WTC11 (cell line): ENCODE measurements around the gene BRAF. TPM values are rescaled to one million over a fixed set of nuclear protein-coding genes. Genes with fewer than 3 reads are reported as not detected.
"Not testable (repeated sequence)": the region's sequence is repeated elsewhere in the genome, so short reads cannot be mapped to it uniquely, and the experiment has no call there.

Experiments used
- ATAC-seq: fragments of 200-7000 bp; cut with Tn5 transposase; 2 replicates; pipeline ENCODE4 v1.10.0; 2021; ENCODE audit warnings: mild to moderate bottlenecking, moderate library complexity
- CTCF ChIA-PET: fragments of 300-600 bp; sonication (Branson Sonifier 250); formaldehyde crosslinking; loops from one replicate; lab custom pipeline; 2021; ENCODE audit warnings: antibody characterized with exemption; lab: Charles Lee
- POLR2A ChIA-PET: fragments of 350-600 bp; sonication (Branson Sonifier 250); formaldehyde crosslinking; loops from one replicate; lab custom pipeline; 2021; ENCODE audit warnings: antibody characterized with exemption; lab: Charles Lee
- DNase-seq: peaks from one replicate; pipeline ENCODE4 v3.0.0; 2021; ENCODE audit warnings: low spot score
- H3K27ac Mint-ChIP-seq: 2 replicates; pipeline ENCODE4 v1.8.0; 2021; ENCODE audit warnings: mixed read lengths
- H3K27me3 Mint-ChIP-seq: 2 replicates; pipeline ENCODE4 v1.8.0; 2021; ENCODE audit warnings: low read depth, mild to moderate bottlenecking, moderate library complexity, mixed read lengths
- H3K36me3 Mint-ChIP-seq: 2 replicates; pipeline ENCODE4 v1.8.0; 2021; ENCODE audit warnings: mixed read lengths
- H3K4me1 Mint-ChIP-seq: 2 replicates; pipeline ENCODE4 v1.8.0; 2022; ENCODE audit warnings: mixed read lengths
- H3K4me3 Mint-ChIP-seq: 2 replicates; pipeline ENCODE4 v1.8.0; 2021; ENCODE audit warnings: mild to moderate bottlenecking, moderate library complexity, mixed read lengths
- H3K9me3 Mint-ChIP-seq: 2 replicates; pipeline ENCODE4 v1.8.0; 2021; ENCODE audit warnings: mixed read lengths
- GTF2I ChIP-seq: fragments of 250-450 bp; sonication (Bioruptor Pico); conservative IDR thresholded peaks from 2 replicates; pipeline ENCODE4 v1.4.0; 2021; ENCODE audit warnings: mild to moderate bottlenecking
- JAZF1 ChIP-seq: fragments of 250-450 bp; sonication (Bioruptor Pico); IDR thresholded peaks from 2 replicates; pipeline ENCODE4 v1.9.0; 2021; ENCODE audit warnings: moderate library complexity, mild to moderate bottlenecking, inconsistent platforms
- NFATC4 ChIP-seq: fragments of 250-450 bp; sonication (Bioruptor Pico); IDR thresholded peaks from 2 replicates; pipeline ENCODE4 v1.9.0; 2021; ENCODE audit warnings: mild to moderate bottlenecking
- NFYB ChIP-seq: sonication (generic); formaldehyde crosslinking; conservative IDR thresholded peaks from 2 replicates; pipeline ENCODE4 v1.8.0; 2022; ENCODE audit warnings: low read depth, missing genetic modification reagents
- NR1H2 ChIP-seq: sonication (generic); formaldehyde crosslinking; IDR thresholded peaks from 2 replicates; pipeline ENCODE4 v1.9.0; 2021; ENCODE audit warnings: mild to moderate bottlenecking, moderate library complexity, missing genetic modification reagents
- NR2C2 ChIP-seq: sonication (generic); formaldehyde crosslinking; IDR thresholded peaks from 2 replicates; pipeline ENCODE4 v1.8.0; 2022; ENCODE audit warnings: mild to moderate bottlenecking, missing genetic modification reagents
- PRRX2 ChIP-seq: fragments of 250-450 bp; sonication (Bioruptor Pico); IDR thresholded peaks from 2 replicates; pipeline ENCODE4 v1.8.0; 2021; ENCODE audit warnings: mild to moderate bottlenecking
- SP1 ChIP-seq: sonication (generic); formaldehyde crosslinking; conservative IDR thresholded peaks from 2 replicates; pipeline ENCODE4 v1.8.1; 2022; ENCODE audit warnings: missing genetic modification reagents
- TCF7 ChIP-seq: sonication (generic); formaldehyde crosslinking; IDR thresholded peaks from 2 replicates; pipeline ENCODE4 v1.8.0; 2022; ENCODE audit warnings: mild to moderate bottlenecking, low read depth, missing genetic modification reagents, moderate library complexity
- TP53 ChIP-seq: sonication (generic); formaldehyde crosslinking; IDR thresholded peaks from 2 replicates; pipeline ENCODE4 v1.8.1; 2023; ENCODE audit warnings: mild to moderate bottlenecking, missing genetic modification reagents
- ZNF138 ChIP-seq: sonication (generic); formaldehyde crosslinking; conservative IDR thresholded peaks from 2 replicates; pipeline ENCODE4 v1.8.1; 2022; ENCODE audit warnings: mild to moderate bottlenecking, moderate library complexity, missing genetic modification reagents
- ZNF263 ChIP-seq: sonication (generic); formaldehyde crosslinking; IDR thresholded peaks from 2 replicates; pipeline ENCODE4 v1.8.1; 2022; ENCODE audit warnings: low read depth, mild to moderate bottlenecking, moderate library complexity, missing genetic modification reagents
- ZNF671 ChIP-seq: fragments of 250-450 bp; sonication (Bioruptor Pico); IDR thresholded peaks from 2 replicates; pipeline ENCODE4 v1.8.0; 2021; ENCODE audit warnings: mild to moderate bottlenecking
- total RNA-seq: library from RNA; stranded (reverse); gene quantifications from 3 replicates; pipeline ENCODE4 v1.2.3, GENCODE V29; 2021
- TF ChIP-seq, protein P1 (sequence below): fragments of 250-450 bp; sonication (Bioruptor Pico); IDR thresholded peaks from 2 replicates; pipeline ENCODE4 v2.1.2; 2022; ENCODE audit warnings: mild to moderate bottlenecking, moderate library complexity
- TF ChIP-seq, protein P2 (sequence below): fragments of 200-600 bp; IDR thresholded peaks from 2 replicates; pipeline ENCODE4 v1.8.0; 2022; ENCODE audit warnings: antibody characterized with exemption
- TF ChIP-seq, protein P3 (sequence below): sonication (generic); formaldehyde crosslinking; IDR thresholded peaks from 2 replicates; pipeline ENCODE4 v1.8.0; 2023; ENCODE audit warnings: mild to moderate bottlenecking, missing genetic modification reagents
- TF ChIP-seq, protein P4 (sequence below): sonication (generic); formaldehyde crosslinking; IDR thresholded peaks from 2 replicates; pipeline ENCODE4 v1.8.1; 2022; ENCODE audit warnings: missing genetic modification reagents, borderline replicate concordance
- TF ChIP-seq, protein P5 (sequence below): sonication (generic); formaldehyde crosslinking; IDR thresholded peaks from 2 replicates; pipeline ENCODE4 v1.8.1; 2023; ENCODE audit warnings: mild to moderate bottlenecking, missing genetic modification reagents
- TF ChIP-seq, protein P6 (sequence below): sonication (generic); formaldehyde crosslinking; IDR thresholded peaks from 2 replicates; pipeline ENCODE4 v1.8.0; 2022; ENCODE audit warnings: mild to moderate bottlenecking, missing genetic modification reagents

The BRAF gene
- total RNA-seq, 1 experiment from 2014 or later, result 29.2 TPM

DNA sequence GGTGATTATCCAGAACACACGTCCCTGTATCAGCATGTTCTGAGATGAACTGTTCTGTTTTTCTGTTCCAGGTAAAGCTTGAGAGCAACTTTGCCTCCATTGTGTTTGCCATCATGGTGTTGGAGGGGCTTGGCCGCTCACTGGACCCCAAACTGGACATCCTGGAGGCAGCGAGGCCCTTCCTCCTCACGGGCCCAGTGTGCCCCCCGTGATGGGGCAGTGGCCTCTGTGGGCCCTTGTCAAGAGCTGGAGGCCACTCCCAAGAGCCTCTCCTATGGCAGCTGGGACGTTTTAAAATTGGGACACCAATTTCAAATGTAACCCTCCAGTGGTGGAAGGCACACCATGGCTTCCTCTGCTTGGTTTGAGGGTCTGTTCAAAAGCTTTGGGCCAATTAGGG, 230.1 kb downstream of the BRAF start:
- TF ChIP-seq GTF2I (CRISPR knock-in tag), result no peak
- no peak for TF ChIP-seq JAZF1
- TF ChIP-seq, protein P1, sequence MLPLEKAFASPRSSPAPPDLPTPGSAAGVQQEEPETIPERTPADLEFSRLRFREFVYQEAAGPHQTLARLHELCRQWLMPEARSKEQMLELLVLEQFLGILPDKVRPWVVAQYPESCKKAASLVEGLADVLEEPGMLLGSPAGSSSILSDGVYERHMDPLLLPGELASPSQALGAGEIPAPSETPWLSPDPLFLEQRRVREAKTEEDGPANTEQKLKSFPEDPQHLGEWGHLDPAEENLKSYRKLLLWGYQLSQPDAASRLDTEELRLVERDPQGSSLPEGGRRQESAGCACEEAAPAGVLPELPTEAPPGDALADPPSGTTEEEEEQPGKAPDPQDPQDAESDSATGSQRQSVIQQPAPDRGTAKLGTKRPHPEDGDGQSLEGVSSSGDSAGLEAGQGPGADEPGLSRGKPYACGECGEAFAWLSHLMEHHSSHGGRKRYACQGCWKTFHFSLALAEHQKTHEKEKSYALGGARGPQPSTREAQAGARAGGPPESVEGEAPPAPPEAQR (CRISPR knock-in tag), result no peak
- no peak for TF ChIP-seq NR2C2 (CRISPR knock-in tag)
- TF ChIP-seq, protein P2, sequence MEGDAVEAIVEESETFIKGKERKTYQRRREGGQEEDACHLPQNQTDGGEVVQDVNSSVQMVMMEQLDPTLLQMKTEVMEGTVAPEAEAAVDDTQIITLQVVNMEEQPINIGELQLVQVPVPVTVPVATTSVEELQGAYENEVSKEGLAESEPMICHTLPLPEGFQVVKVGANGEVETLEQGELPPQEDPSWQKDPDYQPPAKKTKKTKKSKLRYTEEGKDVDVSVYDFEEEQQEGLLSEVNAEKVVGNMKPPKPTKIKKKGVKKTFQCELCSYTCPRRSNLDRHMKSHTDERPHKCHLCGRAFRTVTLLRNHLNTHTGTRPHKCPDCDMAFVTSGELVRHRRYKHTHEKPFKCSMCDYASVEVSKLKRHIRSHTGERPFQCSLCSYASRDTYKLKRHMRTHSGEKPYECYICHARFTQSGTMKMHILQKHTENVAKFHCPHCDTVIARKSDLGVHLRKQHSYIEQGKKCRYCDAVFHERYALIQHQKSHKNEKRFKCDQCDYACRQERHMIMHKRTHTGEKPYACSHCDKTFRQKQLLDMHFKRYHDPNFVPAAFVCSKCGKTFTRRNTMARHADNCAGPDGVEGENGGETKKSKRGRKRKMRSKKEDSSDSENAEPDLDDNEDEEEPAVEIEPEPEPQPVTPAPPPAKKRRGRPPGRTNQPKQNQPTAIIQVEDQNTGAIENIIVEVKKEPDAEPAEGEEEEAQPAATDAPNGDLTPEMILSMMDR, result no peak
- TF ChIP-seq NR1H2 (CRISPR knock-in tag), result no peak
- no peak for TF ChIP-seq TCF7 (CRISPR knock-in tag)
- TF ChIP-seq ZNF138 (CRISPR knock-in tag), result no peak
- no peak for TF ChIP-seq ZNF263 (CRISPR knock-in tag)
- no peak for TF ChIP-seq ZNF671 (CRISPR knock-in tag)
- TF ChIP-seq, protein P3, sequence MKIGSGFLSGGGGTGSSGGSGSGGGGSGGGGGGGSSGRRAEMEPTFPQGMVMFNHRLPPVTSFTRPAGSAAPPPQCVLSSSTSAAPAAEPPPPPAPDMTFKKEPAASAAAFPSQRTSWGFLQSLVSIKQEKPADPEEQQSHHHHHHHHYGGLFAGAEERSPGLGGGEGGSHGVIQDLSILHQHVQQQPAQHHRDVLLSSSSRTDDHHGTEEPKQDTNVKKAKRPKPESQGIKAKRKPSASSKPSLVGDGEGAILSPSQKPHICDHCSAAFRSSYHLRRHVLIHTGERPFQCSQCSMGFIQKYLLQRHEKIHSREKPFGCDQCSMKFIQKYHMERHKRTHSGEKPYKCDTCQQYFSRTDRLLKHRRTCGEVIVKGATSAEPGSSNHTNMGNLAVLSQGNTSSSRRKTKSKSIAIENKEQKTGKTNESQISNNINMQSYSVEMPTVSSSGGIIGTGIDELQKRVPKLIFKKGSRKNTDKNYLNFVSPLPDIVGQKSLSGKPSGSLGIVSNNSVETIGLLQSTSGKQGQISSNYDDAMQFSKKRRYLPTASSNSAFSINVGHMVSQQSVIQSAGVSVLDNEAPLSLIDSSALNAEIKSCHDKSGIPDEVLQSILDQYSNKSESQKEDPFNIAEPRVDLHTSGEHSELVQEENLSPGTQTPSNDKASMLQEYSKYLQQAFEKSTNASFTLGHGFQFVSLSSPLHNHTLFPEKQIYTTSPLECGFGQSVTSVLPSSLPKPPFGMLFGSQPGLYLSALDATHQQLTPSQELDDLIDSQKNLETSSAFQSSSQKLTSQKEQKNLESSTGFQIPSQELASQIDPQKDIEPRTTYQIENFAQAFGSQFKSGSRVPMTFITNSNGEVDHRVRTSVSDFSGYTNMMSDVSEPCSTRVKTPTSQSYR (CRISPR knock-in tag), result no peak
- no peak for TF ChIP-seq NFYB (CRISPR knock-in tag)
- TF ChIP-seq, protein P4, sequence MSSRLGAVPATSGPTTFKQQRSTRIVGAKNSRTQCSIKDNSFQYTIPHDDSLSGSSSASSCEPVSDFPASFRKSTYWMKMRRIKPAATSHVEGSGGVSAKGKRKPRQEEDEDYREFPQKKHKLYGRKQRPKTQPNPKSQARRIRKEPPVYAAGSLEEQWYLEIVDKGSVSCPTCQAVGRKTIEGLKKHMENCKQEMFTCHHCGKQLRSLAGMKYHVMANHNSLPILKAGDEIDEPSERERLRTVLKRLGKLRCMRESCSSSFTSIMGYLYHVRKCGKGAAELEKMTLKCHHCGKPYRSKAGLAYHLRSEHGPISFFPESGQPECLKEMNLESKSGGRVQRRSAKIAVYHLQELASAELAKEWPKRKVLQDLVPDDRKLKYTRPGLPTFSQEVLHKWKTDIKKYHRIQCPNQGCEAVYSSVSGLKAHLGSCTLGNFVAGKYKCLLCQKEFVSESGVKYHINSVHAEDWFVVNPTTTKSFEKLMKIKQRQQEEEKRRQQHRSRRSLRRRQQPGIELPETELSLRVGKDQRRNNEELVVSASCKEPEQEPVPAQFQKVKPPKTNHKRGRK (CRISPR knock-in tag), result no peak
- no peak for TF ChIP-seq NFATC4 (CRISPR knock-in tag)
- TF ChIP-seq, protein P5, sequence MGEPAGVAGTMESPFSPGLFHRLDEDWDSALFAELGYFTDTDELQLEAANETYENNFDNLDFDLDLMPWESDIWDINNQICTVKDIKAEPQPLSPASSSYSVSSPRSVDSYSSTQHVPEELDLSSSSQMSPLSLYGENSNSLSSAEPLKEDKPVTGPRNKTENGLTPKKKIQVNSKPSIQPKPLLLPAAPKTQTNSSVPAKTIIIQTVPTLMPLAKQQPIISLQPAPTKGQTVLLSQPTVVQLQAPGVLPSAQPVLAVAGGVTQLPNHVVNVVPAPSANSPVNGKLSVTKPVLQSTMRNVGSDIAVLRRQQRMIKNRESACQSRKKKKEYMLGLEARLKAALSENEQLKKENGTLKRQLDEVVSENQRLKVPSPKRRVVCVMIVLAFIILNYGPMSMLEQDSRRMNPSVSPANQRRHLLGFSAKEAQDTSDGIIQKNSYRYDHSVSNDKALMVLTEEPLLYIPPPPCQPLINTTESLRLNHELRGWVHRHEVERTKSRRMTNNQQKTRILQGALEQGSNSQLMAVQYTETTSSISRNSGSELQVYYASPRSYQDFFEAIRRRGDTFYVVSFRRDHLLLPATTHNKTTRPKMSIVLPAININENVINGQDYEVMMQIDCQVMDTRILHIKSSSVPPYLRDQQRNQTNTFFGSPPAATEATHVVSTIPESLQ (CRISPR knock-in tag), result no peak
- no peak for TF ChIP-seq TP53 (CRISPR knock-in tag)
- no peak for TF ChIP-seq PRRX2
- no peak for TF ChIP-seq SP1 (CRISPR knock-in tag)
- TF ChIP-seq, protein P6, sequence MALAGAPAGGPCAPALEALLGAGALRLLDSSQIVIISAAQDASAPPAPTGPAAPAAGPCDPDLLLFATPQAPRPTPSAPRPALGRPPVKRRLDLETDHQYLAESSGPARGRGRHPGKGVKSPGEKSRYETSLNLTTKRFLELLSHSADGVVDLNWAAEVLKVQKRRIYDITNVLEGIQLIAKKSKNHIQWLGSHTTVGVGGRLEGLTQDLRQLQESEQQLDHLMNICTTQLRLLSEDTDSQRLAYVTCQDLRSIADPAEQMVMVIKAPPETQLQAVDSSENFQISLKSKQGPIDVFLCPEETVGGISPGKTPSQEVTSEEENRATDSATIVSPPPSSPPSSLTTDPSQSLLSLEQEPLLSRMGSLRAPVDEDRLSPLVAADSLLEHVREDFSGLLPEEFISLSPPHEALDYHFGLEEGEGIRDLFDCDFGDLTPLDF (CRISPR knock-in tag), result no peak
- H3K27me3 Mint-ChIP-seq, result no peaks in the 10 kb centered on the region
- ATAC-seq (no peak), DNase-seq (no peak)
- no peak overlapping the region for H3K27ac Mint-ChIP-seq
- peaks cover 20% of the 10 kb centered on the region for H3K4me1 Mint-ChIP-seq
- CTCF ChIA-PET, result no interaction called here
- H3K4me3 Mint-ChIP-seq, result no peak overlapping the region
- no peaks in the 10 kb centered on the region for H3K36me3 Mint-ChIP-seq
- POLR2A ChIA-PET, result interaction anchor here (0.7 kb wide), 1 partner anchor 27 kb away, joined by 4 read pairs; no protein-coding TSS in a partner anchor
- no peaks in the 10 kb centered on the region for H3K9me3 Mint-ChIP-seq

DNA sequence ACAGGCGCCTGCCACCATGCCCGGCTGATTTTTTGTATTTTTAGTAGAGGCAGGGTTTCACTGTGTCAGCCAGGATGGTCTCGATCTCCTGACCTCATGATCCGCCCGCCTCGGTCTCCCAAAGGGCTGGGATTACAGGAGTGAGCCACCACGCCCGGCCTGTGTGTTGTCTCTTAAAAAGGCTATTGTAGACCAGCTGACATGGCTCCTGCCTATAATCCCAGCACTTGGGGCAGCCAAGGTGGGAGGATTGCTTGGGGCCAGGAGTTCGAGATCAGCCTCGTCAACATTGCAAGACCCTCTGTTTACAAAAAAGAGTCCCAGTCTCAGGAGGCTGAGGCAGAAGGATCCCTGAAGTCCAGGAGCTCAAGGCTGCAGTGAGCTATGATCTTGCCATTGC, 230.9 kb downstream of the BRAF start:
- CTCF ChIA-PET, H3K27me3 Mint-ChIP-seq: not testable (repeated sequence)

More for the DNA sequence above, 230.9 kb downstream of the BRAF start:
- DNase-seq, H3K27ac Mint-ChIP-seq, ATAC-seq, POLR2A ChIA-PET, H3K36me3 Mint-ChIP-seq, H3K9me3 Mint-ChIP-seq, H3K4me3 Mint-ChIP-seq: not testable (repeated sequence)
- H3K4me1 Mint-ChIP-seq, result peaks cover 20% of the 10 kb centered on the region
